Stimulated activated CD4-positive, alpha-beta T cell treated with anti-CD3 and anti-CD28 coated beads, TNF-alpha, amount 100 ng/mL, for 4 hours (primary cell): Measurements from ENCODE around the gene RIPPLY2.

Experiments used
- DNase-seq, 3 experiments: peaks; one replicate each; pipeline ENCODE4 v3.0.0-alpha.2; 2020; ENCODE audit warnings: low read depth in 3 of 3

Gene RIPPLY2

DNA sequence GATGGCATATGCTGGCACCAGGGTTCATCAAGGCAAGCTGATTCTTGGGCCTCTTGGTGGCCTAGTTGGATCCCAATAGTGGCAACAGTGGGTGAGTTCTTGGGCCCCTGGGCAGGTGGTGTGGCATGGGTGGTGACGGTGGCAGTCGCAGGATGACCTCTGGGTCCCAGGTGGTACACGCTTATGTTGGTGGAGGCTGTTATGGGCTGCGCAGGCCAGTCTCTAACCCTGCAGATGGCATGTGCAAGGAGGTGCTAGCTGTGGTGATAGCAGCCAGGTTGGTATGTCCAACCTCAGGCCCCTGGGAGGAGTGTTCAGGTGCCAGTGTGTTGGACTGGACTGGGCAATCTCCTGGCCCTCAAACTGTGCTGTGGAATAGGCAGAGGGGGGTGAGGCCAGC, 52.5 kb downstream of the RIPPLY2 start:
- no peak for DNase-seq
